ENCODE data around the gene GALNT3.

DNA sequence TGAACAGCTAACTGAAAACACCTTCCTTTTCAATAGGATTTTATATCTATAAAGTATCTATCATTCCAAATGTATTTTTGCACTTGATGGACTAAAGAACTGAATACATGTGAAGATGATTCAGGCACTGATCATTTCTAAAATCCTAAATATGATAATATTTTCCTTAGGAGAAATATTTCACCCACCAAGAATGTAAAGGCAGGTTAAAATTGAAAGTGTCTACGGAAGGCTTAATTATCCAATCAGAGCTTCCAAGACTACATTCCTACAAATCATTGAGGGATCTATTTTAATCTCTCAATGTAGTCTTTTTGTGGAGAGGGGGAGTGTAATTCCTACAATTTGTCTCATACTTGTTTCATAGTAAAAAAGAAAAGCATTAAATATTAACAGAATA lies 3.6 kb downstream of the GALNT3 start:
- TF ChIP-seq CTCF (IDR thresholded peaks at IDR 0.05 in 2 of 3, conservative IDR thresholded peaks at IDR 0.05 in 1 of 3; ENCODE audit: borderline replicate concordance in 1 of 3, insufficient read depth in 1 of 3, low read depth in 2 of 3, low read length in 2 of 3): no peak
- TF ChIP-seq EZH2phosphoT487 (IDR thresholded peaks at IDR 0.05; ENCODE audit: borderline replicate concordance): no peak
- no peak for TF ChIP-seq POLR2AphosphoS5 (IDR thresholded peaks at IDR 0.05; ENCODE audit: low read depth, low read length)
- no peak for TF ChIP-seq SIN3A (IDR thresholded peaks at IDR 0.05; ENCODE audit: low read depth)
- TF ChIP-seq TCF7L2 (IDR thresholded peaks at IDR 0.05; ENCODE audit: borderline replicate concordance, extremely low read depth, insufficient read depth, insufficient read length): no peak
- no peak for TF ChIP-seq CEBPB (IDR thresholded peaks at IDR 0.05; ENCODE audit: low read depth)
- TF ChIP-seq YY1 (IDR thresholded peaks at IDR 0.05; ENCODE audit: extremely low read depth, insufficient replicate concordance, low read depth, low read length): no peak
- TF ChIP-seq SP1 (IDR thresholded peaks at IDR 0.05; ENCODE audit: low read depth): no peak
